Measurements from ENCODE around the gene FOSB. TPM values are rescaled to one million over a fixed set of nuclear protein-coding genes. Genes with fewer than 3 reads are reported as not detected.

Gene FOSB
- total RNA-seq, 1 experiment from 2014 or later = 1.9 TPM

- H3K4me1 ChIP-seq (ENCODE audit: insufficient read depth, low read length, poor library complexity, severe bottlenecking) = peaks cover 10% of the 10 kb centered on the region
- DNase-seq (ENCODE audit: low spot score) = peak; percentile 48
- ChIA-PET POLR2A (ENCODE audit: low non-redundant PET) (no interaction called here), CTCF (interaction anchor here (0.6 to 0.7 kb wide), 3 partner anchors 12 to 259 kb away, joined by 3 to 20 read pairs (median 3); no protein-coding TSS in a partner anchor)
- no peaks in the 10 kb centered on the region for H3K36me3 ChIP-seq (ENCODE audit: insufficient read depth, low read length, poor library complexity, severe bottlenecking)
- peak overlapping the region; percentile 83 for H3K27ac ChIP-seq (ENCODE audit: low read depth, low read length, poor library complexity, severe bottlenecking)
- H3K9me3 ChIP-seq (ENCODE audit: low read depth, low read length, poor library complexity, severe bottlenecking) = no peaks in the 10 kb centered on the region
- BruUV-seq (replicated peaks) = no TSS peak
- no peaks in the 10 kb centered on the region for H3K27me3 ChIP-seq (replicated peaks; ENCODE audit: insufficient read depth, low read depth, low read length, poor library complexity)
- peak overlapping the region; percentile 93 for H3K4me3 ChIP-seq (ENCODE audit: low read depth, low read length, poor library complexity, severe bottlenecking)
- intact Hi-C loops (cut with micrococcal nuclease; ENCODE audit: unreplicated experiment) = loop anchor here (5.0 kb wide), 1 partner anchor 134 kb away; no protein-coding TSS in a partner anchor
- TF ChIP-seq CTCF (conservative IDR thresholded peaks at IDR 0.05; ENCODE audit: low read depth, low read length) (no peak), EZH2 (IDR thresholded peaks at IDR 0.05; ENCODE audit: borderline replicate concordance, low read depth, low read length, poor library complexity, severe bottlenecking) (no peak)
Measured at GRCh38 chr19:45507872-45508416, 40.1 kb downstream of the FOSB start.

GRCh38 chr19:45508417-45508860, 40.6 kb downstream of the FOSB start:
- TF ChIP-seq CTCF (conservative IDR thresholded peaks at IDR 0.05; ENCODE audit: low read depth, low read length) = no peak
- TF ChIP-seq EZH2 (IDR thresholded peaks at IDR 0.05; ENCODE audit: borderline replicate concordance, low read depth, low read length, poor library complexity, severe bottlenecking) = no peak
- intact Hi-C loops (cut with micrococcal nuclease; ENCODE audit: unreplicated experiment) = loop anchor here (5.0 kb wide), 1 partner anchor 134 kb away; no protein-coding TSS in a partner anchor
- peak; percentile 40 for DNase-seq (ENCODE audit: low spot score)
- ChIA-PET POLR2A (ENCODE audit: low non-redundant PET) (no interaction called here), CTCF (interaction anchor here (0.6 kb wide), 1 partner anchor 50 kb away, joined by 3 read pairs; no protein-coding TSS in a partner anchor)
- H3K27me3 ChIP-seq (replicated peaks; ENCODE audit: insufficient read depth, low read depth, low read length, poor library complexity) = no peaks in the 10 kb centered on the region
- H3K9me3 ChIP-seq (ENCODE audit: low read depth, low read length, poor library complexity, severe bottlenecking) = no peaks in the 10 kb centered on the region
- H3K4me3 ChIP-seq (ENCODE audit: low read depth, low read length, poor library complexity, severe bottlenecking) = peak overlapping the region; percentile 93
- H3K36me3 ChIP-seq (ENCODE audit: insufficient read depth, low read length, poor library complexity, severe bottlenecking) = no peaks in the 10 kb centered on the region
- peak overlapping the region; percentile 83 for H3K27ac ChIP-seq (ENCODE audit: low read depth, low read length, poor library complexity, severe bottlenecking)
- peaks cover 10% of the 10 kb centered on the region for H3K4me1 ChIP-seq (ENCODE audit: insufficient read depth, low read length, poor library complexity, severe bottlenecking)
- BruUV-seq (replicated peaks) = no TSS peak

GRCh38 chr19:45508861-45509691, 41.3 kb downstream of the FOSB start:
- no TSS peak for BruUV-seq (replicated peaks)
- H3K9me3 ChIP-seq (ENCODE audit: low read depth, low read length, poor library complexity, severe bottlenecking) = no peaks in the 10 kb centered on the region
- CTCF ChIA-PET = no interaction called here

More at GRCh38 chr19:45508861-45509691, 41.3 kb downstream of the FOSB start:
- Histone ChIP-seq H3K4me3 (ENCODE audit: low read depth, low read length, poor library complexity, severe bottlenecking) (peak overlapping the region; percentile 93), H3K27ac (ENCODE audit: low read depth, low read length, poor library complexity, severe bottlenecking) (peak overlapping the region; percentile 83), H3K36me3 (ENCODE audit: insufficient read depth, low read length, poor library complexity, severe bottlenecking) (no peaks in the 10 kb centered on the region), H3K27me3 (replicated peaks; ENCODE audit: insufficient read depth, low read depth, low read length, poor library complexity) (no peaks in the 10 kb centered on the region), H3K4me1 (ENCODE audit: insufficient read depth, low read length, poor library complexity, severe bottlenecking) (peaks cover 10% of the 10 kb centered on the region)
- POLR2A ChIA-PET (ENCODE audit: low non-redundant PET) = no interaction called here
- DNase-seq (ENCODE audit: low spot score) = peak; percentile 77
- intact Hi-C loops (cut with micrococcal nuclease; ENCODE audit: unreplicated experiment) = loop anchor here (5.0 kb wide), 1 partner anchor 133 kb away; no protein-coding TSS in a partner anchor
- TF ChIP-seq CTCF (conservative IDR thresholded peaks at IDR 0.05; ENCODE audit: low read depth, low read length) (no peak), EZH2 (IDR thresholded peaks at IDR 0.05; ENCODE audit: borderline replicate concordance, low read depth, low read length, poor library complexity, severe bottlenecking) (no peak)

All from A673 (cell line).